Activated T-cell treated with anti-CD3 and anti-CD28 coated beads, Interleukin-2, amount 50 U/mL, for 4 hours (primary cell): ENCODE measurements around the gene ARID3B. TPM values are rescaled to one million over a fixed set of nuclear protein-coding genes. Genes with fewer than 3 reads are reported as not detected.
A peak's percentile ranks its signal among the peaks of the same experiment; 100 is the strongest.

Experiments used
- ATAC-seq, 2 donors: fragments of 200-7000 bp; cut with Tn5 transposase; one replicate each; pipeline ENCODE4 v1.10.0; 2021
- DNase-seq: peaks from one replicate; pipeline ENCODE4 v3.0.0-alpha.2; 2020
- H3K27me3 Mint-ChIP-seq: one replicate; pipeline ENCODE4 v1.8.0; 2021; ENCODE audit warnings: low read depth, mixed read lengths
- H3K36me3 Mint-ChIP-seq: one replicate; pipeline ENCODE4 v1.8.0; 2022; ENCODE audit warnings: mixed read lengths; ENCODE audit not compliant: insufficient read depth
- H3K4me1 Mint-ChIP-seq: one replicate; pipeline ENCODE4 v1.8.0; 2021; ENCODE audit warnings: low read depth, mixed read lengths
- H3K4me3 Mint-ChIP-seq: one replicate; pipeline ENCODE4 v1.8.0; 2021; ENCODE audit warnings: mild to moderate bottlenecking, moderate library complexity, mixed read lengths
- H3K9me3 Mint-ChIP-seq: one replicate; pipeline ENCODE4 v1.8.0; 2021; ENCODE audit warnings: mixed read lengths
- total RNA-seq, 3 donors: library from RNA; stranded (reverse); gene quantifications; one replicate each; pipeline ENCODE4 v1.2.1, GENCODE V29; 2021

Gene ARID3B
- total RNA-seq, 3 donors from 2014 or later, result 15.4 to 23.0 (median 21.8) TPM

- Mint-ChIP-seq H3K4me3 (no peak overlapping the region), H3K27me3 (no peaks in the 10 kb centered on the region), H3K9me3 (no peaks in the 10 kb centered on the region), H3K4me1 (peaks cover 24% of the 10 kb centered on the region), H3K36me3 (peaks cover 29% of the 10 kb centered on the region)
- DNase-seq (no peak), ATAC-seq (no peak)
Observed at GRCh38 chr15:74568594-74568993, 27.6 kb downstream of the ARID3B start.

- peaks cover 21% of the 10 kb centered on the region for H3K4me1 Mint-ChIP-seq
- ATAC-seq (no peak), DNase-seq (no peak)
- H3K4me3 Mint-ChIP-seq, result no peak overlapping the region
- H3K9me3 Mint-ChIP-seq, result no peaks in the 10 kb centered on the region
- no peaks in the 10 kb centered on the region for H3K27me3 Mint-ChIP-seq
- peaks cover 31% of the 10 kb centered on the region for H3K36me3 Mint-ChIP-seq
Observed at GRCh38 chr15:74569731-74570070, 28.7 kb downstream of the ARID3B start.

GRCh38 chr15:74571191-74571590 lies 30.2 kb downstream of the ARID3B start:
- Mint-ChIP-seq H3K27me3 (no peaks in the 10 kb centered on the region), H3K36me3 (peaks cover 28% of the 10 kb centered on the region), H3K4me1 (peaks cover 17% of the 10 kb centered on the region), H3K9me3 (no peaks in the 10 kb centered on the region), H3K4me3 (no peak overlapping the region)
- ATAC-seq (no peak), DNase-seq (no peak)

GRCh38 chr15:74573987-74574386 lies 33.0 kb downstream of the ARID3B start:
- ATAC-seq, result peak; percentile 46 to 62
- Mint-ChIP-seq H3K4me1 (peaks cover 2% of the 10 kb centered on the region), H3K36me3 (peaks cover 20% of the 10 kb centered on the region), H3K4me3 (no peak overlapping the region), H3K27me3 (no peaks in the 10 kb centered on the region), H3K9me3 (no peaks in the 10 kb centered on the region)
- no peak for DNase-seq

- no peak overlapping the region for H3K4me3 Mint-ChIP-seq
- peaks cover 13% of the 10 kb centered on the region for H3K36me3 Mint-ChIP-seq
- DNase-seq (no peak), ATAC-seq (no peak)
- H3K9me3 Mint-ChIP-seq, result no peaks in the 10 kb centered on the region
- no peaks in the 10 kb centered on the region for H3K4me1 Mint-ChIP-seq
- no peaks in the 10 kb centered on the region for H3K27me3 Mint-ChIP-seq
Observed at GRCh38 chr15:74578496-74578994, 37.5 kb downstream of the ARID3B start.

- no peak overlapping the region for H3K4me3 Mint-ChIP-seq
- no peaks in the 10 kb centered on the region for H3K27me3 Mint-ChIP-seq
- peaks cover 12% of the 10 kb centered on the region for H3K36me3 Mint-ChIP-seq
- DNase-seq, result no peak
- no peaks in the 10 kb centered on the region for H3K9me3 Mint-ChIP-seq
- no peaks in the 10 kb centered on the region for H3K4me1 Mint-ChIP-seq
- ATAC-seq, result no peak
Observed at GRCh38 chr15:74579001-74579400, 38.0 kb downstream of the ARID3B start.

GRCh38 chr15:74580538-74581350 lies 39.7 kb downstream of the ARID3B start:
- Mint-ChIP-seq H3K36me3 (peaks cover 7% of the 10 kb centered on the region), H3K4me3 (no peak overlapping the region), H3K9me3 (no peaks in the 10 kb centered on the region), H3K27me3 (no peaks in the 10 kb centered on the region), H3K4me1 (no peaks in the 10 kb centered on the region)
- DNase-seq, result no peak
- ATAC-seq, result no peak

- ATAC-seq, result no peak
Observed at GRCh38 chr15:74584204-74584603, 43.2 kb downstream of the ARID3B start.

GRCh38 chr15:74584779-74585178 lies 43.8 kb downstream of the ARID3B start:
- Mint-ChIP-seq H3K4me3 (no peak overlapping the region), H3K4me1 (no peaks in the 10 kb centered on the region), H3K36me3 (peaks cover 3% of the 10 kb centered on the region), H3K9me3 (no peaks in the 10 kb centered on the region), H3K27me3 (no peaks in the 10 kb centered on the region)
- ATAC-seq, result no peak
- no peak for DNase-seq

More at GRCh38 chr15:74584204-74584603, 43.2 kb downstream of the ARID3B start:
- Mint-ChIP-seq H3K4me3 (no peak overlapping the region), H3K4me1 (no peaks in the 10 kb centered on the region), H3K27me3 (no peaks in the 10 kb centered on the region), H3K9me3 (no peaks in the 10 kb centered on the region), H3K36me3 (peaks cover 2% of the 10 kb centered on the region)
- DNase-seq, result no peak

GRCh38 chr15:74585191-74585590 lies 44.2 kb downstream of the ARID3B start:
- Mint-ChIP-seq H3K4me1 (no peaks in the 10 kb centered on the region), H3K36me3 (peaks cover 6% of the 10 kb centered on the region), H3K27me3 (no peaks in the 10 kb centered on the region), H3K9me3 (no peaks in the 10 kb centered on the region), H3K4me3 (no peak overlapping the region)
- DNase-seq, result no peak
- no peak for ATAC-seq

- H3K36me3 Mint-ChIP-seq, result peaks cover 8% of the 10 kb centered on the region
- H3K27me3 Mint-ChIP-seq, result no peaks in the 10 kb centered on the region
- H3K9me3 Mint-ChIP-seq, result no peaks in the 10 kb centered on the region
- no peak for ATAC-seq
- no peak overlapping the region for H3K4me3 Mint-ChIP-seq
- no peaks in the 10 kb centered on the region for H3K4me1 Mint-ChIP-seq
- no peak for DNase-seq
Observed at GRCh38 chr15:74585857-74586256, 44.8 kb downstream of the ARID3B start.

- Mint-ChIP-seq H3K4me3 (no peak overlapping the region), H3K4me1 (no peaks in the 10 kb centered on the region), H3K27me3 (no peaks in the 10 kb centered on the region), H3K9me3 (no peaks in the 10 kb centered on the region), H3K36me3 (peaks cover 11% of the 10 kb centered on the region)
- no peak for DNase-seq
- no peak for ATAC-seq
Observed at GRCh38 chr15:74589826-74590225, 48.8 kb downstream of the ARID3B start.

- no peaks in the 10 kb centered on the region for H3K9me3 Mint-ChIP-seq
Observed at GRCh38 chr15:74592222-74592621, 51.2 kb downstream of the ARID3B start.

GRCh38 chr15:74593122-74593521 lies 52.1 kb downstream of the ARID3B start:
- Mint-ChIP-seq H3K36me3 (peaks cover 16% of the 10 kb centered on the region), H3K27me3 (no peaks in the 10 kb centered on the region), H3K4me3 (no peak overlapping the region), H3K4me1 (peaks cover 5% of the 10 kb centered on the region), H3K9me3 (no peaks in the 10 kb centered on the region)
- DNase-seq (no peak), ATAC-seq (no peak)

More at GRCh38 chr15:74592222-74592621, 51.2 kb downstream of the ARID3B start:
- no peaks in the 10 kb centered on the region for H3K27me3 Mint-ChIP-seq
- no peaks in the 10 kb centered on the region for H3K4me1 Mint-ChIP-seq
- DNase-seq (no peak), ATAC-seq (no peak)
- H3K36me3 Mint-ChIP-seq, result peaks cover 16% of the 10 kb centered on the region
- H3K4me3 Mint-ChIP-seq, result no peak overlapping the region

- ATAC-seq (no peak), DNase-seq (no peak)
- Mint-ChIP-seq H3K4me3 (no peak overlapping the region), H3K27me3 (no peaks in the 10 kb centered on the region), H3K36me3 (peaks cover 16% of the 10 kb centered on the region), H3K4me1 (peaks cover 17% of the 10 kb centered on the region), H3K9me3 (no peaks in the 10 kb centered on the region)
Observed at GRCh38 chr15:74594455-74594854, 53.4 kb downstream of the ARID3B start.
